AG09309 (cell line): ENCODE data around the gene HUNK.
"Not testable (repeated sequence)": the region's sequence is repeated elsewhere in the genome, so short reads cannot be mapped to it uniquely, and the experiment has no call there.

ENCODE experiments used
- DNase-seq: peaks from one replicate; pipeline ENCODE4 v3.0.0-alpha.2; 2010; ENCODE audit warnings: low read depth
- H3K4me3 ChIP-seq: 2 replicates; pipeline ENCODE4 v1.5.1; 2011; ENCODE audit warnings: mild to moderate bottlenecking, low read depth, low read length, moderate library complexity; ENCODE audit not compliant: control insufficient read depth
- TF ChIP-seq, protein P1 (sequence below): IDR thresholded peaks from 2 replicates; pipeline ENCODE4 v1.5.1; 2011; ENCODE audit warnings: mild to moderate bottlenecking, low read depth, low read length, inconsistent platforms; ENCODE audit not compliant: insufficient read depth, control insufficient read depth; ENCODE audit errors: missing control alignments

HUNK gene

DNA sequence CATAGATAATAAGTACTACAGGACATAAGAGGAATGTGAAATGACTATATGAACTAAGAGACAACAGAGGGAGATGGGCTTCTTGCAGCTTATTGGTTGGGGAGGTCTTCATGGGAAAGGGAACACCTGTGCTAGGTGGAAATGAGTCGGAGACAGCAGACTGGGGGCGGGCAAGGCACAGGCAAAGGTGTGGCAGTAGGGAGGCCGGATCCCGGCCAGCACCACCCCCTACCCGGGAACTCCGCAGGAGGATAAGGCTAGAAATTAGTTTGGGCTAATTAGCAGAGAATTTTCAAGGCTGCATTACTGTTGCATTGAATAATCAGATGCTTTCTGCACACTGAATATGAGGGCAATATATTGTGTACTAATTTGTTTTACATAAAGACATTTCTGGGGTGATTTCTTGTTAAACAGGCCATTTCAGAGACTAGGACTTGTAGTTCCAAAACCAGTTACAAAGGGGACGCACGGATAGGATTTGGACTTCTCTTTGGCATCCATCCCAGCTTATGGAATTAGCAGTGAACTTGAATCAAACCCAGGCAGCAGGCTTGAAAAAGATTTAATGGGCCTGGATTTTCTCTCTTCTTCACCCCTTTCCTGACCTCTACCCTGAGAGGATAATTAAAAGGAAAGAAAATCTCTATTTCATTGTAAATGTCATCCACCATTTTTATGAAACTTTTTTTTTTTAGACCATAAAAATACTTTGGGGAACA is 2.2 kb upstream of the HUNK start:
- no peak for DNase-seq
- no peak overlapping the region for H3K4me3 ChIP-seq
- TF ChIP-seq, protein P1, sequence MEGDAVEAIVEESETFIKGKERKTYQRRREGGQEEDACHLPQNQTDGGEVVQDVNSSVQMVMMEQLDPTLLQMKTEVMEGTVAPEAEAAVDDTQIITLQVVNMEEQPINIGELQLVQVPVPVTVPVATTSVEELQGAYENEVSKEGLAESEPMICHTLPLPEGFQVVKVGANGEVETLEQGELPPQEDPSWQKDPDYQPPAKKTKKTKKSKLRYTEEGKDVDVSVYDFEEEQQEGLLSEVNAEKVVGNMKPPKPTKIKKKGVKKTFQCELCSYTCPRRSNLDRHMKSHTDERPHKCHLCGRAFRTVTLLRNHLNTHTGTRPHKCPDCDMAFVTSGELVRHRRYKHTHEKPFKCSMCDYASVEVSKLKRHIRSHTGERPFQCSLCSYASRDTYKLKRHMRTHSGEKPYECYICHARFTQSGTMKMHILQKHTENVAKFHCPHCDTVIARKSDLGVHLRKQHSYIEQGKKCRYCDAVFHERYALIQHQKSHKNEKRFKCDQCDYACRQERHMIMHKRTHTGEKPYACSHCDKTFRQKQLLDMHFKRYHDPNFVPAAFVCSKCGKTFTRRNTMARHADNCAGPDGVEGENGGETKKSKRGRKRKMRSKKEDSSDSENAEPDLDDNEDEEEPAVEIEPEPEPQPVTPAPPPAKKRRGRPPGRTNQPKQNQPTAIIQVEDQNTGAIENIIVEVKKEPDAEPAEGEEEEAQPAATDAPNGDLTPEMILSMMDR = no peak

DNA sequence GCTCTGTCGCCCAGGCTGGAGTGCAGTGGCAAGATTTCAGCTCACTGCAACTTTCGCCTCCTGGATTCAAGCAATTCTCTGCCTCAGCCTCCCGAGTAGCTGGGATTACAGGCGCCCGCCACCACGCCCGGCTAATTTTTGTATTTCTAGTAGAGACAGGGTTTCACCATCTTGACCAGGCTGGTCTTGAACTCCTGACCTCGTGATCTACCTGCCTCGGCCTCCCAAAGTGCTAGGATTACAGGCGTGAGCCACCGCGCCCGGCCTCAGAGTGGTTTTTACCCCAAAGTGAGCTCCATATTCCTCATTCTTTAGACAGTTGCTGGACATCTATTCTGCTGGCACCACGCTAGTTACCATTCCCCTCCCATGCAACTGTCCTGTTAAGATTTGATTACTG is 1.4 kb upstream of the HUNK start:
- not testable (repeated sequence) for H3K4me3 ChIP-seq

DNA sequence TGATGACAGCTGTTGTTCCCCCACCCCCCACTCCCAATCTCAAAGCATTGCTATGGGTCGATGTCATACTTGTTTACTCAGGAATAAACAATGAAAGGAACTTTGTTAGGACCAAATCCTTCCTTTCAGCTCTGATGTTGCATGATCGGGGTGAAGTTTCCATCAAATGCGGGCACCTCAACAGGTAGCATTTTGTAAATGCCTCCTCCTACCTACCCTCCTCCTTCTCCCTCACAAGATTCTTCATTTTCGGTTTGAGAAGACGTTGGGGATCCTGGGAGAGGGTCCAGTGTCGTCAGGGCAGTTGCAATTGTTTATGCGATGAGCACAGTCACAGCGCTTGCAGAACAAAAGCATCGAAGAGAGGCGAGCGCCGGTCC is 758 bp upstream of the HUNK start:
- H3K4me3 ChIP-seq = no peak overlapping the region
- TF ChIP-seq, protein P1 = no peak
- DNase-seq = no peak

More for the DNA sequence above, 1.4 kb upstream of the HUNK start:
- not testable (repeated sequence) for DNase-seq

DNA sequence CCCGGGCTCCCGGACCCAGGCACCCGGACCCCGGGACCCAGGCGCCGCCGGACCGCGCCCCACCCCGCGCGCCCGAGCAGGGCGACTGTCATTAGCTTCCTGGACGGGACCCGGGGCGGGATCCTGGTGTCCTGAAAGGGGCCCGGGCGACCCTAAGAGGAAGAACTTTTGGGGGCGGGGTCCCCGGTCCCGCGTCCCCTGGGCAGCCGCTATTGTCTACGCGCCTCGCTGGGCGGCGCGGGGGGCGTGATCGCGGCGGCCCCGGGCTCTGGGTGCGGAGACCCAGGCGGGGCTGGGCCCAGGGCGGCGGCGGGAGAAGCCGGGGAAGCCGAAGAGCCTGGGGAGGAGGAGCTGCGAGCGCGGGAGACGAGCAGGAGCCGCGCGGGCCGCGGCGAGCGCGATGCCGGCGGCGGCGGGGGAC is 465 bp downstream of the HUNK start:
- H3K4me3 ChIP-seq = peak overlapping the region; percentile 51
- no peak for DNase-seq
- TF ChIP-seq, protein P1 = no peak

DNA sequence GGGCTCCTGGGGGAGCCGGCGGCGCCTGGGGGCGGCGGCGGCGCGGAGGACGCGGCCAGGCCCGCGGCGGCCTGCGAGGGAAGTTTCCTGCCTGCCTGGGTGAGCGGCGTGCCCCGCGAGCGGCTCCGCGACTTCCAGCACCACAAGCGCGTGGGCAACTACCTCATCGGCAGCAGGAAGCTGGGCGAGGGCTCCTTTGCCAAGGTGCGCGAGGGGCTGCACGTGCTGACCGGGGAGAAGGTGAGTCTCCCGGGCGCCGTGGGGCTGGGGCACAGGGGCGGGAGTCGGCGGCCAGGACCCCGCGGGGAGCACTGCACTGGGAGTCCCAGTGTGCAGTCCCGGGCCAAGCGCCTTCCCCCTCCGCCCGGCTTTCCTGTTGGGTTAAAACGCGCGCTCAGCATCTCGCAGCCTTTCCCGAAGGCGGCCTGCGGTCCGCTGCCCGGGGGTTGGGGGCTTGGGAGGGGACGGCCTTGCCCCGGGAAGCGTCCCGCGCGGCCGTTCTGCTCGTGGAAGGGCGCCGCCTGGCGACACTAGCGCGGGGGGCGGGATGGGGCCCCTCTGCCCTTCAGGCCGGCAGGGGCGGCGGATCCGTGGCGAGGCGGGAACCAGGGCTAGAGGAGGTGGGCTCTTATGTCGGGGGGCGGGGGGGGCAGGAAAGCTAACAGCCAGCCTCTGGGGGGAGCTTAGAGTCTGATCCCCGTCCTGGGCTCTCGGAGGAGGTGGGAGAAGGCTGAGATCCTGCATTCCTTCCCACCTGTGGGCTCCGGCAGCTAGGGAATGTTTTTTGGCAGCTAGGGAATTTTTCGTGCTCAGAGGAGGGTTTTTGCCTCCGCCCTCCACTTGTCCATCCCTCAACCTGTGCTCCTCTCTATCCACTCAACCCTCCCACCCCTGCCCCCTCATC is 1.1 kb downstream of the HUNK start:
- TF ChIP-seq, protein P1 = peak; percentile 38
- peak overlapping the region; percentile 51 for H3K4me3 ChIP-seq
- DNase-seq = no peak

DNA sequence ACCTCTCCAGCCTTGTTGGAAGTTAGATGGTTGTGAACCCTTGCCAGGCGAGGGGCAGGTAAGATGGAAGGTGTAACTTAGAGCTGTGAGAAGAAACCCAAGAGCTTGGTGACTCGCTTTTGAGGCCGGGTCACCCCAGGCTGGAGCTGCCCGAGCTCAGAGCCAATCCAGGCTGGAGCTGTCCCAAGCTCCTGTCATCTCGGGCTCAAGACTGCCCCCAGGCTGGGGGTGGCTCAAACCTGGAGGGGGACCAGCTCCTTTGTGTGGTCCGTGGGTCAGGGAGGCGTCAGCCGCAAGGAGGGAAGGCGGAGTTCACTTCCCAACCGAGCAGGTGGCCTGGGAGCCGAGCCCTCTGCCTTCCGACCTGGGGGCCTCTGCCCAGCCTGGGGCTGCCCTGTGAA is 2.0 kb downstream of the HUNK start:
- no peak overlapping the region for H3K4me3 ChIP-seq
- DNase-seq = no peak

DNA sequence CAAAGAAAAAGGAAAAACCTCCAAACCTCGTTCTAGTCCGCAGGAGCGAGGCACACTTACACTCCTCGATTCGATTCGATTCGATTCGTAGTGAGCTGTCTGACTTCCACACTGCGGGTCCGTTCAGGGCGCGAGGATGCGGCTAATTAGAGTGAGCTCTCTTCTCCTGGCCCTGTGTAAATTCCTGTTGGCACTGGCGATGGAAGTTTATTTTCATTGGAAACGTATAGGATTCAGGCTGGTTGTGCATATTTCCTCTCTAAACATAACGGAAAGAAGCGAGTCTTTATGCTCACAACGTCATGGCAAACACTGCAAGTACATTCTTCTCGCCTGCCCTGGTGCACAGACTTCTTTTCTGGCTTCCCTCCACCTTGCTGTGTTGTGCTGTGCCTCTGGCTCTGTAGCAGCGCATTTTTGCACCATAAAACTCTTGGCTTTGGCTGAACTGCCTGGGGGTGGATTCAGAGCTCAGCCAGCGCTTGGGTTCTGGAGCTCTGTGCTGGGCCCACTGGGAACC is 2.7 kb downstream of the HUNK start:
- no peak for DNase-seq
- TF ChIP-seq, protein P1 = no peak
- no peak overlapping the region for H3K4me3 ChIP-seq

More for the DNA sequence above, 2.0 kb downstream of the HUNK start:
- TF ChIP-seq, protein P1 = no peak
